Measurements from ENCODE around the gene CXCL1.

- TF ChIP-seq EZH2 (IDR thresholded peaks at IDR 0.05; ENCODE audit: insufficient read depth, low read length) (no peak), CTCF (IDR thresholded peaks at IDR 0.05; ENCODE audit: insufficient read depth, low read depth, low read length) (no peak)
Observed at GRCh38 chr4:73839071-73839470, 30.1 kb upstream of the CXCL1 start.
